Measurements from ENCODE around the gene EFNA5.

DNA sequence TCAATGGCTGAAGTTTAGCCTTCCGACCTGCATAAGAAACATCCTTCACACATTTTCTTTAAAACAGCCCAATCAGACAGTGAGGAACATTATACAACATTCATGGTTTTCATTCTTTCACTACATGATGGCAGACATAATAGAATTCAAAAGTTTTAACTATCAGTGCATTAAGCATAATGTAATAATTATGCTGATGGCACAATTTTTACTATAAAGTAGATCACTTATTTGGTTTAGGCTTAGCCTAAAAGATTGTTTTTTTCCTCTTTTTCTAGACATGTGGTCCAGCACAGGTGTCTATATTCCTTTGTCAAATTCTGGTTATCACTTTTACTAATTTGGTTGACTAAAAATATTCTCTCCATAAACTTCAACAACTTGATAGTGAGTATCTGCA, 46.5 kb downstream of the EFNA5 start:
- TF ChIP-seq POLR2A (IDR thresholded peaks at IDR 0.05; ENCODE audit: low read length) = no peak
- TF ChIP-seq GATA1 (IDR thresholded peaks at IDR 0.05; ENCODE audit: low read depth, low read length) = no peak

Data from erythroblast (primary cell).